HG02938 (cell line): ENCODE measurements around the gene NEUROD2.

ENCODE experiments used
- ATAC-seq: cut with Tn5 transposase; IDR thresholded peaks from one replicate; pipeline ENCODE4 v1.9.1; 2021; ENCODE audit warnings: mild to moderate bottlenecking, moderate library complexity; ENCODE audit not compliant: unreplicated experiment

NEUROD2 gene

DNA sequence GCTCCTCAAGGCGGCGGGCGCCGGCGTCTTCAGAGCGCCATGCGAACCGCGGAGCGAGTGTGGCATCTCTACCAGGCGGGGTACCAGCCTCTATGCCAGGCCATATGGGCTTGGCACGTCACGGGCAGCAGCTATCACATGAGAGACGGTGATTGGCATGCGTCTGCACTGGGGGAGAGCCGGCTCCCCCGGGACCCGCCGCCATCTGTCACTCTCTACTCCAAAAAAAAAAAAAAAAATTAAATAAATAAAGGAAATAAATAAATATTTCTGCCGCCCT is at the start of gene NEUROD2:
NEUROD2 (minus strand) TSS at position 70 of the 280 bp plus-strand sequence. CDS start 1,321 bp downstream, outside the sequence.
- ATAC-seq: no peak

GRCh38 chr17:39655105-39655504 is 47.4 kb upstream of the NEUROD2 start:
- ATAC-seq: no peak

DNA sequence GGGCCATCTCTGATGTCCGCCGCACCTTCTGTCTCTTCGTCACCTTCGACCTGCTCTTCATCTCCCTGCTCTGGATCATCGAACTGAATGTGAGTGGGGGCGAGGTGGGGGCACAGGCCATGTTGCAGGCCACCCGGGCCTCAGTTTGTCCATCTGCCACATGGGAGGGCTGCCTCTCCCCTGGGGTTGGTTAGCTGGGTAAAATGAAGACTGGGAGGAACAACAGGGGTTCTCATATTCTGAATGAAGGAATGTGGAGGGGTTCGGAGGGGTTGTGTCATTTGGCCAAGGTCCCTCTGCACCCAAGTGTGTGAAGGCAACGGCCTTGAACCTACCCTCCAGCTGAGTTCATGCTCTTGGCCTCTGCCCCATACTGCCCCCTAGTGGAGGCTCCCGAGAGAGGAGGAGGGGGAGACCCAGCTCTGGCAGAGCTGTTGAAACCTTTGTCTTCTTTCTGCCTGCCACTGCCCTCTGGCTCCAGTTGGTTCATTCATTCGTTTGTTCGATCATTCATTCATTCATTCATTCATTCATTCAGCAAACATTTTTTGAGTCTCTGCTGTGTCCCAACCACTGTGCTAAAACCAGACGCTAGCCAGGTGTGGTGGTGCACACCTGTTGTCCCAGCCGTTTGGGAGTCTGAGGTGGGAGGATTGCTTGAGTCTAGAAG is 46.1 kb upstream of the NEUROD2 start:
- ATAC-seq: no peak

DNA sequence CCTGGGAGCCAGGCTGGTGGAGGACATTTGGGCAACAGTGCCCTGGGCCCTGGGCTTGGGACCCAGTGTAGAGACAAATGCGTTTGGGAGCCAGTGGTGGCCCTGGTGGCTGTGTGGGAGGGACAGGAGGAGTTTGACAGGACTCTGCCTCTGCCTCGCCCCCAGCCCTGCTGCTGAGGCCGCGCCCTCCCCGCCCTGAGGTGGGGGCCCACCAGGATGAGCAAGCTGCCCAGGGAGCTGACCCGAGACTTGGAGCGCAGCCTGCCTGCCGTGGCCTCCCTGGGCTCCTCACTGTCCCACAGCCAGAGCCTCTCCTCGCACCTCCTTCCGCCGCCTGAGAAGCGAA is 45.6 kb upstream of the NEUROD2 start:
- ATAC-seq: no peak

GRCh38 chr17:39652587-39653315 is 45.0 kb upstream of the NEUROD2 start:
- no peak for ATAC-seq

GRCh38 chr17:39651923-39652586 is 44.3 kb upstream of the NEUROD2 start:
- no peak for ATAC-seq

DNA sequence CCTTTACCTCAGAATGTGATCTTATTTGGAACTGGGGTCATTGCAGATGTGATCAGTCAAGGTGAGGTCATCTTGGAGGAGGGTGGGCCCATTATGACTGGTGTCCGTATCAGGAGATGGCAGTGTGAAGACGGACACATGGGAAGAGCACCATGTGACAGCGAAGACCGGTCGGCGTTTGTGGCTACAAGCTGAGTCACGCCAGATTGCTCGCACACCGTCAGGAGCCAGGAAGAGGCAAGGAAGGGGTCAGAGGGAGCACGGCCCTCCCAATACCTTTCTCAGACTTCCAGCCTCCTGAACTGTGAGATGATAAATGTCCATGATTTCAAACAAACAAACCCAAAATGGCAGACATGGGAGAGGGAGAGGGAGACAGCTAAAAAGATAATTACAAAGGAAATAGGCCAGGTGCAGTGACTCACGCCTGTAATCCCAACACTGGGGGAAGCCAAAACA is 42.4 kb upstream of the NEUROD2 start:
- no peak for ATAC-seq

GRCh38 chr17:39648616-39649366 is 41.1 kb upstream of the NEUROD2 start:
- no peak for ATAC-seq

- no peak for ATAC-seq
Observed at GRCh38 chr17:39647256-39647655, 39.5 kb upstream of the NEUROD2 start.

- no peak for ATAC-seq
Observed at GRCh38 chr17:39643271-39643670, 35.6 kb upstream of the NEUROD2 start.

GRCh38 chr17:39642291-39643074 is 34.8 kb upstream of the NEUROD2 start:
- no peak for ATAC-seq

- ATAC-seq: no peak
Observed at GRCh38 chr17:39641883-39642282, 34.2 kb upstream of the NEUROD2 start.

GRCh38 chr17:39641097-39641496 is 33.4 kb upstream of the NEUROD2 start:
- ATAC-seq: no peak

DNA sequence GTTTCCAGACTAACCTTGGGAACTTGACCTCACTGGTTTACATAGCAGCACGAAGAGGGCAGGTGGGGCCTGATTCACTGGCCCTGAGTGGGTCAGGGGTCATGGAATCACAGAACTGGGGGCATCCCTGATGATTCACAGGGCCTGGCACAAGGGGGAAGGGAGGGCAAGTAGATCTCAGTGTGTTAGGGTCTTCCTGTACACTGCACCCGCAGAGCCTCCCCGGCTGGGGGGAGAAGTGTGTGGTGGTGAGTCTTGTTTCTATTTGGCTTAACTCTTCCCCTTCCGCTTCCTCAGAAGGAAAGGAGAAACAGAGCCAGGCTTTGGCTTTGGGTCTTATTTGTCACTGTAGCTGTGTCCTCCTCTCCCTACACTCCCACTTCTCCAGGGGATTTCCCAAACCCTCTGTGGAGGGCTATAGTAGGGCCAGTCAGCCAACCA is 32.9 kb upstream of the NEUROD2 start:
- ATAC-seq: no peak

DNA sequence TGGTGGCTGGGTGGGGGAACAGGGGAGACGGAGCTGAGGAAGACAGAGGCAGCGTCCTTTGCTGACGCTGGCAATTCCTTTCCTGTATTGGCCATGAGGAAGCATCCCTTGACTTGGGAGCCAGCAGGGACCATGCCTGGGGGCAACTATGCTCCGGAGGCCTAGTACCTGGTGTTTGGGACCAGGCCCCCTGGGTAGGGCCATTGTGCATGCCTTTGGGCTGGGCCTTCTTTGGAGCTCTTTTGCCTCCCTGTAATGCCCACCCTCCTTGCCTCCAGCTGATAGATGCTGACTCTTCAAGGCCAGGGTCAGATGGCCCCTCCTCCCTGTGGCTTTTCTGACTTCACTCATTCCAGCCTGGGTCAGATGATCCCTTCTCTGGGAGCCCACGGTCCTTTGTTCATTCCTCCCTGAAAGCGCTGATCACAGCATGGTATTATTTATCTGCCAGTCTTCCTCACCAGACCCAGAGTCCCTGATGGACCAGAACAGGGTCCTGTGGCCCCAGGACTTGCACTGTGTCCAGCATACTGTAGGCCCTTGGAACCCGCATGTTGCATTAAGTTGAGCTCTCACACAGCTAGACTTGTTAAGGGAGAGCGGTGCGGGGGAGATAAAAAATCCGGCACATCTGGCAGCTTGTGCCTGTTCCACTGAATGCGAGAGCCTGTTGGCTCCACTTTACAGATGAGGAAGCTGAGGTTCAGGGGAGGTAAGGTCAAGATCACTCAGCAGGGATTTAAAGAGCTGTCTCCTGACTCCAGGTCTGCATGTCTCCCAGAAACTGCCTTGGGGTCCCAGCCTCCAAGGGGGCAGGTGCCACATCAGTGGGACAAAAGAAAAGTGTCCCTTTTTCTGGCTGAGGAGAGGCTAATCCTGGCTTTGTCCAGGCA is 32.1 kb upstream of the NEUROD2 start:
- no peak for ATAC-seq

GRCh38 chr17:39639043-39639442 is 31.3 kb upstream of the NEUROD2 start:
- ATAC-seq: no peak

DNA sequence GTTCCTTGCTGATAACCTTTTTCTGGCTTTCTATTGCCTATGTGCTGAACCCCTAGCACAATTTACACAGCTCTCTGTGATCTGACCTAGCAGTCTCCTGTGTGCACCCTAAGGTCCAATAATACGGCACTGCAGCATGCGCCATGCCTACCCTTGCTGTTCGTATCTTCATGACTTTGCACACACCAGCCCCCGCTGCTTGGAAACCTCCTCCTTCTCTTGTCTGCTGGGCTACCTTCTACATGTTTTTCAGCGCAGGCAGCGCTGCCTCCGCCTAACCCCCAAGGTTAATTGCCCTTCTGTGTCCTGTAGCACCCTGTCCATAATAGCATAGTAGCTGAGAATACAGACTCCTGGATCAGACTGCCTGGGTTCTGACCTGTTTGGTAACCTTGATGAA is 30.6 kb upstream of the NEUROD2 start:
- ATAC-seq: no peak

DNA sequence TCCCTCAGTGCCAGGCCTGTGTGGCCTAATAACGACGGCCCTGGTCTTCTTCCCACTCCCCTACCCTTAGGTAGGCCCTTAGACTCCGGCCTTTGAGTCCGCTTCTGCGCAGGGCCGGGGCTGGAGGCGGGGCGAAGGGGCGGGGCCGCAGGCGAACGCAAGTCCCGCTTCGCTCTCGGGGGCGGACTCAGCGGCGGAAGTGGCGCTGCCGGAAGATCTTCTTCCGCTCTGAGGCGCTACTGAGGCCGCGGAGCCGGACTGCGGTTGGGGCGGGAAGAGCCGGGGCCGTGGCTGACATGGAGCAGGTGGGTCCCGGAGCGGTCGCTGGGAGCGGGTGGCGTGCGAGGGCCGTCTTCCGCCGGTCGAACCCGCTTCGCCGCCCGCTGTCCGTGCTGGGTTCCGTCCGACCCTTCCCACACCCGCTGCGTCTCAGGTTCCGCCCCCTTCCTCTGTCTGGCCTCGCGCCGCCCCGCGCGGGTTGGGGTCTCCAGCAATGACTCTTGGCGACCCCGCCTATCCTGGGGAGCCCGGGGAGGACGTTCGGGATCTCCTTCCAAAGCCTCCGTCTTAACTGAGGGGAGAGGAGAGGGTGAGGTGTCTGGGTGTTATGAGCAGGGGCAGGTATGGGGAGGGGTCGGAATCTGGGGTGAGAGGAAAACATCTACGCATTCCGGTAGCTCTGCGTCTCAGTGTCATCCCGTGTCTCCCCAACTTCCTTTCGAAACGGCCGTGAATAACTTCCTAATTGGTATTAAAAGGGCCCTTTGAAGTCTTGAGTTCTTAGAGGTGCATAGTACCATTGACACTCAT is 29.4 kb upstream of the NEUROD2 start, which contains the start of gene STARD3:
STARD3 (plus strand) TSS at position 218 of the 810 bp plus-strand sequence. CDS start 16,388 bp downstream, outside the sequence.
- ATAC-seq: peak; percentile 73

GRCh38 chr17:39636587-39636926 is 28.8 kb upstream of the NEUROD2 start:
- peak; percentile 16 for ATAC-seq
